Activated CD4-positive, CD25-positive, alpha-beta regulatory T cell (primary cell): ENCODE results near the gene DYNLL1.
"Not testable (repeated sequence)": the region's sequence is repeated elsewhere in the genome, so short reads cannot be mapped to it uniquely, and the experiment has no call there.

Experiments
- DNase-seq, 4 experiments: peaks; one replicate each; lab custom pipeline; 2025; lab: John Stamatoyannopoulos, UW

The DYNLL1 gene

DNA sequence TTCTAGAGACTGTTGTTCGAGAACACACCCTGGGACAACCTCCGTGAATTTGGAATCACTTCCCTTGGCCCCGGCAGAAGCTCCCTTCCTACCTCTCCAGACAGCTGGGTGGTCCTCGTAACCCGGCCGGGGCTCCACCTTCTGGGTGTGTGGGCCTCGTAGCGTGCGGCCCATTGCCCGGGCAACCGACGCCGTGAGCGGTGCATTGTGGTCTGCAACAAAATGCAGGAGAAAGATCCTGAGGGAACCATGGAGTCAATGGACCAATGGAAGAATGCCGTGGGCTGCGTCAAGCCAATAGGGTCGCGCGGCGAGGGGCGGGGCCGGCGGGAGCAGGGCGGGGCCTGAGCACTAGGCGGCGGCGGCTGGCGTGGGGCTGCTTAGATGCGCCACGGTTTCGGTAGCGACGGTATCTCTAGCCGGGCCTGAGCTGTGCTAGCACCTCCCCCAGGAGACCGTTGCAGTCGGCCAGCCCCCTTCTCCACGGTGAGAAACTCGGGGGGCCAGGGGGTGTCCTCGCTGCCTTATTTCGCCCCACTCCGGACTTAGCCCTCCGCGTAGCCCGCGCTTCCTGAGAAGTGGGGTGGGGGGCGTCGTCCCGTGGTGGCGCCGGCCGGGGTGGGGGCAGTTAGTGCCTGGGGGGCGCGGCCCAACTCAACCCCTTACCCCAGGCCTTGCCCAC lies at the start of gene DYNLL1:
Gene DYNLL1, plus strand, starts transcription at position 383 of the 682 bp plus-strand sequence. CDS start 309 bp downstream, outside the sequence.
- peak; percentile 94 to 99 (median 96) for DNase-seq

DNA sequence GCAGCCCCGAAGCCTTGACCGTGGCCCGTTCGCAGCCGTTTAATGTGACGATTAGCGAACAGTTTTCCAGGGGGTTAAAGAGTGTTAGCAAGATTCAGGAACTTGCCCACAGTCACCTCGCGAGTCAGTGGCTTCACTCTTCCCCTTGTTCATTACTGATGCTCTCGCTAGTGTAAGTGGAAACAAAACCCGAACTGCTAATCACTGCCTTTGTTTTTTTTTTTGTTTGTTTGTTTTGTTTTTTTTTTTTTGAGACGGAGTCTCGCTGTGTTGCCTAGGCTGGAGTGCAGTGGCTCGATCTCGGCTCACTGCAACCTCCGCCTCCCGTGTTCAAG lies 49.1 kb upstream of the DYNLL1 start:
- not testable (repeated sequence) for DNase-seq

DNA sequence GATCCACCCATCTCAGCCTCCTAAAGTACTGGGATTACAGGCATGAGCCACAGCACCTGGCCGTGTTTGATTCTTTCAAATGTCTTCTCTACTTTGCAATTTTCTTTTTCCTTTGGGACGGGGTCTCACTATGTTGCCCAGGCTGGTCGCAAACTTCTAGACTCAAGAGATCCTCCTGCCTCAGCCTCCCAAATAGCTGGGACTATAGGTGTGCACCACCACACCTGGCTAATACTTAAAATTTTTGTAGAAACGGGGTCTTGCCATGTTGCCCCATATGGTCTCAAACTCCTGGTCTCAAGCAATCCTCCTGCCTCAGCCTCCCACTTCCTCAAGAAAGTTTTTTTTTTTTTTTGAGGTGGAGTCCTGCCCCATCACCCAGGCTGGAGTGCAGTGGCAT lies 47.9 kb upstream of the DYNLL1 start:
- DNase-seq: no peak

DNA sequence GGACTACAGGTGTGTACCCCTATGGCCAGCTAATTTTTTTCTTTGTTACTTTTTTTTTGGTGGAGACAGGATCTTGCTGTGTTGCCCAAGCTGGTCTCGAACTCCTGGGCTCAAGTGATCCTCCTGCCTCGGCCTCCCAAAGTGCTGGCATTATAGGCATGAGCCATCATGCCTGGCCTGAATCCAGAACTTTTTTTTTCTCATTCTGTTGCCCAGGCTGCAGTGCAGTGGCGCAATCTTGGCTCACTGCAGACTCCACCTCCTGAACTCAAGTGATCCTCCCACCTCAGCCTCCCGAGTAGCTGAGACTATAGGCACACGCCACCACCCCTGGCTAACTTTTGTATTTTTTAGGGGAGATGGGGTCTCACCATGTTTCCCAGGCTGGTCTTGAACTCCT lies 43.4 kb upstream of the DYNLL1 start:
- not testable (repeated sequence) for DNase-seq

DNA sequence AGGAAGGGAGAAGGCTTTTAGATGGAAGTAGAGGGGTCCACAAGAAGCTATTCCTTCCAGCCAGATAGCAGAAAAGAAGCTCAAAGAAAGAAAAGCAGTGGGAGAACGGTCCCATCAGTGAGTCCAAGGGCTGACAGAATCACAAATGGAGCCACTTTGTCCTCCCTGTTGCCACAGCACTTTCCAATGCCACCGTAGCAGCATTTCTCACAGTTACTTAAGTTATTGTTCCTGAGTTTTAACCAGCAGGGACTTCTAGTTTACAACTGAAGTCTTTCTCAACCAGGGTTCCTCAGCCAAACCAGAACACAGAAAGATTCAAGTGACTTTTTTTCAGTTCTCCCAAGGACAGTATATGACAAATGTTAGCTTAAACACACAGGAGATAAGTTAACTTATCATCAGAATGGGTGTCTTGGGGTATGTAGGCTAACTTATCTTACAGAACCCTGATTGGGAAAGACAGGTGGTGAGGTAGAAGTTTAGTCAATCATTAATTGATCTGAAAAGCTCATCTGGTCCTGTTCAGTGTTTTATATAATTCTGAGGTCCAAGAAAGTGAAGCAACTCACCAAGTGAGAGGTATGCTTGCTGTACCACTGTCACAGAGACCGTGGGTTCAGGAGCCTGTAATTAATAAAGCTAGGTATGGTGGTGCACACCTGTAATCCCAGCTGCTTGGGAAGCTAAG lies 42.7 kb upstream of the DYNLL1 start:
- no peak for DNase-seq

DNA sequence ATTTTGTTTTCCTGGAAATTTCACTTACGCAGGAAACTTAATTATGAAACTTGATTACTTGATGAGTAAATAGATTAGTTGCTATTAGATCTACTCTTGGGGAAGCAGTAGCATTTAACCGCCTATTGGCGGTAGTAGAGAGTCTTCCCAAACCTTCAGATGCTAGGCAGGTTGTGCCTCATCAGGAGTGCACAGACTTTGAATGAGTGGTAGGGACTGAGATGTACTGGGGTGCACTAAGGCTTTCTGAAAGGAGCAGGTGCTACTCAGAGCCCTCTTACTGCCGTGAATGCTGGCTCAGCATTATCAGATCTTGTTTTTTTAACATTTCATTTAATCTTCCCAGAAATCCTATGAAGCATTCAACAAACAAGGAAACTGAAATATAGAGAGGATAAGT lies 41.9 kb upstream of the DYNLL1 start:
- no peak for DNase-seq

DNA sequence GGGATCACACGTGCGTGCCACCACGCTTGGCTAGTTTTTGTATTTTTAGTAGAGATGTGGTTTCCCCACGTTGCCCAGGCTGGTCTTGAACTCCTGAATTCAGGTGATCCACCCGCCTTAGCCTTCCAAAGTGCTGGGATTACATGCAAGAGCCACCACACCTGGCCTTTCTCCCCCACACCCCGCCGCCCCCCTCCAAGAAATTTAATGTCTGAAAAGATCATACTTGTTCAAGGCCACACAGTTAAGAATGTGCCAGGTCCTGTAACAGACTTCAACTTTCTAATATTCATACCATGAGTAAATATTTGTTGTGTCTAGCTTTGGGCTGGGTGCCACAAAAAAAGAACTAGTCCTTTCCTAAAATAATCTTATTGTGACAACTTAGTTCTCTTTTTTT lies 40.6 kb upstream of the DYNLL1 start:
- no peak for DNase-seq

DNA sequence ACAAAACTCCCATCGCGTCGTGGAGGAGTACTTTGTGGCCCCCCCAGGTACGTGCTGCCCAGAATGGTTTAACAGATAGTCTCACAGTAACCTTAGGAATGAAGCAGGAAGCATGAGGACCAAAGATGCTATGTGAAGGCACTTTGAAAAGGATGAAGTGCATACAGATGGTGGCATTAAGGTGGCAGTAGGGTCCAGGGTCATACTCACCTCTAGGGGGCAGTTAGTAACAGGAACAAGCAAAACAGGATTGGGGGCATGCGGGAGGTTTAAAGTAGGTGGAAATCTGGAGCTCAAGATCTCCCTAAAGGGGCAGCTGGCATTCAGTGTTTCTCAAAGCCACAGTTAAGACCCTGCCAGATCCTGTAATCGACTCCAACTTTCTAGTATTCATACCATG lies 38.8 kb upstream of the DYNLL1 start:
- DNase-seq: no peak

DNA sequence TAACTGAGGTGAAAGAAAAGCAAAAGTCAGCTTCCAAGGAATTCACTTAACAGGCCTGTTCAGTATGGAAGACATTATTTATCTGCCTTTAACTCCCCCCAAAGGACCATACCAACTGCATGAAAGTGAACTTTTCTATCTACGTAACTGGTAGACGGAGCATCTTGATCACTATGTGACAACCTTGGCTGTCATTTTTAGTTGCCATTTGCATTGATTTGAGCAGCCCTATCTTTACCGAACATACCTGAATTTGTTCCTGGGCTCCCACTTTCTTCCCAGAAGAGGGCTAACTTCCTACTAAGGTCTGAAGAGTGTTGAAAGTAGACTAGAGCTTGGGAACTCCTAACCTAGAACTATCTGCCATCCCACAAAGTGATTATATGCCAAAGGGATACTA lies 35.8 kb upstream of the DYNLL1 start:
- DNase-seq: no peak

DNA sequence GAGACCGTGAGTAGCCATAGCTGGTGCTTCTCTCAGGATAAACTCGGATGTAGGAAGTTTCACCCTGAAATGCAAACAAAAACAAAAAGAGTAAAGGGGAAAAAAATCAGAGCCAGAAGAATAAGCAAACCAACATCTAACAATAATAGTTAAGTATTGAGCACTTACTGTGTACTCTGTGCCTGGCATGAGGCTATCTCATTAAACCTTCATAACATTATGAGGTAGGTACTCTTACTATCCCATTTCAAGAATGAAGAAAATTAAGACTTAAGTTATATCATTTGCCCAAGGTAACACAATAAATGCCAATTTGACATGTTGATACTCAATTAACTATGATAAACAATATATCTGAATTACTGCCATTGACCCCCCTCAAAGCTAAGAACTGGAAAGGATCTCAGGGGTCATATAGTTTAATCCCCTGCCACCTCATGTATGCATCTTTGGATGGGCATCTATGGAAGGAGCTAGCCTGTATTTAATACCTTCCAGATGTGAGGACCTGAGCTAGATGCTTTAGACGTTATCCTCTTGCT lies 33.7 kb upstream of the DYNLL1 start:
- DNase-seq: no peak

DNA sequence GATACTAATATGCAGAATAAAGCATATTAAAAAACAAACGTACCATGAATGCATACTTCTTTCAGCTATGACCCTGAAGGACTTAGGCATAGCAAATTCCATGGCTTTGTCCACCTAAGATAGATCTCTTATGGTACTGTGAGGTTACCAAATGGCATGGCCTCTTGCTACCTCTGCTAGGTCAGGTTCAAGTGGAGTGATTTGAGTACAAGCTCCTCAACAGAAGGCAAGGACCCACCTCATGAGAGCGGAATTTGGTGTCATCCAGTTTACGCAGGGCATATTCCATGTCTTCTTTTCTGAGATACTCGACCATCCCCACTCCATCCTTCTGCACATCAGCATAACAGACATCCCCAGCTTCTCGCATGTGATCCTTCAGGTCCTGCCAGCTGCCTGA lies 32.2 kb upstream of the DYNLL1 start:
- DNase-seq: no peak

DNA sequence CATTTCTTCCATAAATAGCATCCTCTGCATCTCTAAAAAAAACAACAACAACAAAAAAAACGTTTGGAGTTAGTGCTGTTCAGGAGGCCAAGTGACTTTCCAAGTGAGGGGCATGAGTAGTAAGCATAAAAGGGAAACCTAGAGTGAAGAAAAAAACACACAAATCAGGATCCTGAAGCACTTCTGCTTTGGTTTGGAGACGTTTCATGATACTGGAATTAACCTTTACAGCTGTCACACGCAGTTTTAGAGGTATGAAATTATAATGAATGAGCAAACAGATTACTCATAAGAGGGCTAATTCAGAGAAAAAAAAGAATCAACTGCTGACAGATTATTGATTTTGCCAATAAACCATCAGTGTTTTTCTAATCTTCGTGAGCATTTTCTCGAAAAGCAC lies 30.2 kb upstream of the DYNLL1 start:
- no peak for DNase-seq

DNA sequence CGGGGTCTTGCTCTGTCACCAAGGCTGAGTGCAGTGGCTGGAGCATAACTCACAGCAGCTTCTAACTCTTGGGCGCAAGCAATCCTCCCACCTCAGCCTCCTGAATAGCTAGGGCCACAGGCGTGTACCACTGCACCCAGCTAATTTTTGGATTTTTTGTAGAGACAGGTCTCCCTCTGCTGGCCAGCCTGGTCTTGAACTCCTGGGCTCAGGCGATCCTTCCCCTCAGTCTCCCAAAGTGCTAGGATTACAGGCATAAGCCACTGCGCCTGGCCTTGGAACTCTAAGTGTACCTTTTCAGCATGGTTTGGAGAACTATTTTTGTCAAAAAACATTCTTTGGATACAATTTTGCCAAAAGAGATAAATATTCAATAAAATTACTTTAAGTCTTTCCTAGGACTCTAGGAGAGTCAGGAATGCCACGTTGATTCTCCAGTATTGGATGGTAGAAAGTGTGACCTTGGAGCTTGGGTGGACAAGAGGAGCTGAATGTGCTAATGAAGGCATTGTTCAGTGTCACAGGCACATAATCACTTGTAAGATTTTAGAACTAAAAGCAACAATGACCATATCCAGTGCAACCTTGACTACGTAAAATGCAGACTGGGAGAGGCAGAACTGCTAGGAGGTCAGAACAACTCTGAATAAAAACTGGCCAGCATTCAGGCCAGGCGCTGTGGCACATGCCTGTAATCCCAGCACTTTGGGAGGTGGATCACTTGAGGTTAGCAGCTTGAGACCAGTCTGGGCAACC lies 29.2 kb upstream of the DYNLL1 start:
- no peak for DNase-seq

DNA sequence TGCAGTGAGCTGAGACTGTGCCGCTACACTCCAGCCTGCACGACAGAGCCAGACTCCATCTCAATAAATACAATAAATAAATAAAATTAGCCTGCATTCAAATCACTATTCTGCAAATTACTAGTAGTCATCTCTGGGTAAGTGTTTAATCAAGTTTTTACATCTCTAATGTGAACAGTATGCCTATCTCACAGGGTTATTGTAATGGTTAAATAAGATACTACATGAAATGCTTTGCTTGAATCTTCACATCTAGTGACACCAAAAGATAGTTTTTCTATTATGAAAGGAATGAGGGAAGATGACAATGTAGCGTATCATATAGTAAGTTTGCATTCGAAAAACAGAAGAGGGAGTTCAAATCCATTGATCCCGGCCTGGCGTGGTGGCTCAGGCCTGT lies 28.5 kb upstream of the DYNLL1 start:
- no peak for DNase-seq

DNA sequence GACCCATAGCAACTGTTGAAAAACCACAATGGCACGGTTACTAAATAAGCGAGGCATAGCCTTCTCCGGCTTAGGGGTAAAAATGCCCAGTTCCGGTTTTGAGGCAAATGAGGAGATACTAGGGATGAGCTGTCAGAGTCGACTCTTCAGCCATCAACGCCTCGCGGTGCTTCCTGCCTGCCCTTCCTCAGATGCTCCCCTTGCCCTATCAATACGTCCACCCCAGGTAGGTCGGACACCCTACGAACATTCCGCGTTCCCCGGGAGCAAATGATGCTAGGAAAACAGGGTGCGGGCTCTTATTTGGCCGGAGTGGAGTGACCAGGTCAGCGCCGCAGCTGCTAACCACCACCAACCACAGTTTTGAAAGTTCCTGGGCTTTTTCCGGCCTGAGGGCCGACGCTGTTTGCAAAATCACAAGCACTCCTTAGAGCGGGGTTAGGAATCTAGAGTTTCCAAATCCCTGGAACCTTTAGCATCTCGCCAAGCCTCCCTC lies 27.5 kb upstream of the DYNLL1 start:
- no peak for DNase-seq

DNA sequence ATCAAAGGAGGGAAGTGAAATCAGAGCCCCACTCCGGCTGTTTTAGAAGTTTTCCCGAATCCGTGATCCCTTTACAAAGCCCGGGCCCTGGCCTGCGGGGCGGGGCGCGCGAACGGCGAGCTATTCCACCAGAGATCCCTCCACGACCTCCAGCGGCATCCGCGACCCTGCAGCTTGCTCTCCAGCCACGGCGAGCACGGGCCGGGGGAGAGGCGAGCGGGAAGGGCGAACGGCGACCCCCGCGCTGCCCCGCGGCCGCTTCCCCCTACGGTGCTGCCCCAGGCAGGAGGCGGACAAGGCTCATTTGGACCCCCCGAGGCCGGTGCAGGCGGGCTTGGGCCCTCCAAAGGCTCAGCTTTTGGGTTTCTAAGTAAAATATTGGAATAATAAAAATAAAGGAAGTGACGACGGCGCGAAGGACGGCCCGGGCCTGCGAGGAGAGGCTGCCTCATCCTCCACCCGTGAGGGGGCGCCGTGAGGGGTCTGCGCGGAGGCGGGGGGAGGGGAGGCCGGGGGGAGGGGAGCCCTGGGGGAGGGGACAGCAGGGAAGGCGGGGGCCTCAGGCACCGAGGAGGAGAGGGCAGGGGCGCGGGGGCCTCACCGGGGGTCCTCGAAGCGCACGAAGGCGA lies 27.0 kb upstream of the DYNLL1 start:
- DNase-seq: peak in 3 of 4 experiments; percentile 47 to 58 (median 49)

DNA sequence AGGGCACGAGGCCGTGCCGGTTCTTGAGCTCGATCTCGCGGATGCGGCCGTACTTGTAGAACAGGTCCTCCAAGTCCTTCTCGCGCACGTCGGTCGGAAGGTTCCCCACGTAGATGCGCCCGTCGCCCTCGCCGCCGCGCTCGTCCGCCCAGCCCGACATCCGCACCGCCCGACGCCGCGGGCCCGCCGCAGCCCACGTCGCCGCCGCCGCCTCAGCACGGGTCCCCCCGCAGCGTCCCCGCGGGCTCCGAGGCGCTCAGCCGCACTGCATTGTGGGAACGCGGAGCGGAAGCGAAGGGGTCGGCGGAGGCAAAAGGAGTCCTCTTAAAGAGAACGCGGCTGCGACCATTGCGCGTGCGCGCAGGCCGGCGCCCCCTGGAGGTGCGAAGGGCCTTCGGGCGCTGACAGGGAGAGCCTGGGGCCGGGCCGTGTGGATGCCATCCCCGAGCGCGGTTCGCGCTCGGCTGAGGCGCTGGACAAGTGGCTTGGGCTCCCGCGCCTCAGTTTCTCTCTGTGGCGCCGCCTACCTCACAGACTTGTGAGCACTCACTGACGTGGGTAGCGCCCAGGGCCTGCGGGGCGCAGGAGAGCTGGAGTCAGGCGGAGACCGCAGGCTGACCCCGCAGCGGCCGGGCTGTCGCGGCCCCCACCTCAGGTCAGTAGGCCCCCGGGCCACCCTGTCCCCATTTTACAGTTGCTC lies 26.3 kb upstream of the DYNLL1 start, which contains the start of gene SRSF9:
Gene SRSF9, minus strand, starts transcription at position 299 of the 700 bp plus-strand sequence. Its CDS starts 139 bp downstream, at position 160.
- DNase-seq: peak; percentile 93 to 97 (median 96)

DNA sequence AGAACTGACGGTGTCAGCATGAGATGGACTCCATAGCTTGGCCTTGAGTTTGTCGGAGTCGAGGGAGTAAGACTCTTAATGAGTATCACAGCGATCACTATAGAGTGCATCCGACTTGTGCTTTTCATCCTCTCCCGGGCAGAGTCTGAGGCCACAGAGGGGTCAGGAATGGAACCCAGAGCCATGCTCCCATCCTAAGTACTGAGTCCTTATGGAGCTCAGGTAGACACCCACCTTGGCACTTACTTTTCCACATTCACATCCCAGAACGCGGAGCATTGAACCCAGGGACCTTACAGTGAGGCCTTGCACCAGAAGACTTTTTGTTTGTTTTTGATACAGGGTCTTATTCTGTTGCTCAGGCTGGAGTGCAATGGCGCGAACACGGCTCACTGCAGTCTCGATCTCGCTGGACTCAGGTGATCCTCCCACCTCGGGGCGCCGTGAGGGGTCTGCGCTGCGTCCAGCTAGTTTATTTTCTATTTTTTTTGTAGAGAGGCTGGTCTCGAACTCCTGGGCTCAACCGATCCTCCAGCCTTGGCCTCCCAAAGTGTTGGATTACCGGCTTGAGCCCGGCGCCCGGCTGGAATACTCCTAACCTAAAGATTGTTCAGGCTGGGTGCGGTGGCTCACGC lies 25.6 kb upstream of the DYNLL1 start:
- DNase-seq: no peak

DNA sequence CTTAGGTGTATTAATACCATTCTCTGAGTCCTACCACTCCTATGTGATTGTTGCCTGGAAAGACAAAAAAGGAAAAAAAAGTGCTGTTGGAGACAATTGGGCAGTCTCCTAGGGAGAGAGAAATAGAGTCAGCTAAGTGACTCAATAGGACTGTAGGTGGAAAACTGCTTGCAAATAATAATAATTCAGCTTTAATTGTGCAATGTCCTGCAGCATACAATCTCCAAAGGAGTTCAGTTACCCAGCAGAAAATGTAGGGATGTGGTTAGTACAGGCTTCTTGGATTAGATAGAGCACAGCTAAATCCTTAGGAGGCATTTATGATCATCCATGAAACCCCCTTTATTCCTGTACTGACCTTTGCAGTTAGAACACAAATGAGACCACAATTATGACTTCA lies 23.4 kb upstream of the DYNLL1 start:
- DNase-seq: no peak

DNA sequence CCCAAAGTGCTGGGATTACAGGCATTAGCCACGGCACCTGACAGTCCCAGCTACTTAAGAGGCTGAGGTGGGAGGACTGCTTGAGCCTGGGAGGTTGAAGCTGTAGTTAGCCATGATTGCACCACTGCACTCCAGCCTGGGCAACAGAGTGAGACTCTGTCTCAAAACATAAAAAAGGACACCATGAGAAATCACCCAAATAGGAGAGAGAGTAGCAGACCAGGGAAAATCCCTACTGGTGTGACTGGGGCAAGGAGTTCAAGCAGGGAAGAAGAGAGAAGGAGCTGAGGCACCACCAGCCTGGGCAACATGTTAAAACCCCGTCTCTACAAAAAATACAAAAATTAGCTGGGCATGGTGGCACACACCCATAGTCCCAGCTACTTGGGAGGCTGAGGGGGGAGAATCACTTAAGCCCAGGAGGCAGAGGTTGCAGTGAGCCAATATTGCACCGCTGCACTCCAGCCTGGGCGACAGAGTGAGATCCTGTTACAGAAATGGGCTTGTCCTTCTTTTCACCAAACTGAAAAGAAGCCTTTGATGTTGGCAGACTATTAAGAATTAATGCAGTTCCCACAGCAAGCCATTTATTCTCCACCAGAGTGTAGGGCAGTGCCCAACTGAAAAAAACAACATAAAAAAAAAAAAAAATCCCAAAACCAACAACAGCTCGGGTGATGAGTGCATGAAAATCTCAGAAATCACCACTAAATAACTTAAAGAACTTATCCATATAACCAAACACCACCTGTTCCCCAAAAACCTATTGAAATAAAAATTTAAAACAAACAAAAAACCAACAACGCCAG lies 21.9 kb upstream of the DYNLL1 start:
- no peak for DNase-seq
